ENCODE measurements around the gene BAMBI. TPM values are rescaled to one million over a fixed set of nuclear protein-coding genes. Genes with fewer than 3 reads are reported as not detected.
A peak's percentile ranks its signal among the peaks of the same experiment; 100 is the strongest.

BAMBI gene
- total and polyA plus RNA-seq, 2 of the 8 experiments (the other 6 are each of a cell fraction or from before 2014, with no cell fraction given), result 5.6 to 26.4 TPM

DNA sequence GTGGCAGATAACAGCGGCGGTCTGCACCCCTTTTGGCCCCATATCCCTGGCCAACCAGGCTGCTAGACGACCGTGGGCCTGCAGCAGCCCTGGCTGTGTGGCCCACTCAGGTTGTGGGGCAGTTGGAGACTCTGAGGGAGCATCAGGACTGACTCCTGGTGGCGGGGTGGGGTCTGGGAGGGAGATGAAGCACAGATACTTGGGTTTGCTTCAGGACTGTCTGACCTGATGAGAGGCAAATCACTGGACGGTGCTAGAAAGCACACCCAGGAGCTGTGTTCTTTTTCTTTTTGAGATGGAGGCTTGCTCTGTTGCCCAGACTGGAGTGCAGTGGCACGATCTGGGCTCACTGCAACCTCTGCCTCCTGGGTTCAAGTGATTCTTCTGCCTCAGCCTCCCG is 28.2 kb downstream of the BAMBI start:
- H3K36me3 ChIP-seq (ENCODE audit: control insufficient read depth in 2 of 4, insufficient read depth in 4 of 4, low read length in 3 of 4), result no peaks in the 10 kb centered on the region
- 84% methylated on average over 8 of the region's 8 CpGs; no CpG with 5 or more reads in 1 of the 2 experiments for WGBS, 2 experiments (ENCODE audit: extremely low coverage in 1 of 2, insufficient coverage in 1 of 2, insufficient read length in 1 of 2, insufficient replicate concordance in 2 of 2, low coverage in 1 of 2, low lambda C conversion rate in 2 of 2, missing lambda C conversion rate in 1 of 2)
- H2BK12ac ChIP-seq (ENCODE audit: low read depth, low read length), result no peak overlapping the region
- H3K4me3 ChIP-seq (ENCODE audit: extremely low read depth in 1 of 4, insufficient read depth in 2 of 4, low read depth in 3 of 4, low read length in 4 of 4), result no peak overlapping the region
- TF ChIP-seq KDM1A (IDR thresholded peaks at IDR 0.05; ENCODE audit: borderline replicate concordance, low read length) (no peak), ATF2 (IDR thresholded peaks at IDR 0.05; ENCODE audit: low read length) (no peak), NRF1 (IDR thresholded peaks at IDR 0.05; ENCODE audit: low read depth, low read length) (no peak), RBBP5 (IDR thresholded peaks at IDR 0.05; ENCODE audit: borderline replicate concordance, low read depth, low read length) (no peak)
- TF ChIP-seq, protein P1, sequence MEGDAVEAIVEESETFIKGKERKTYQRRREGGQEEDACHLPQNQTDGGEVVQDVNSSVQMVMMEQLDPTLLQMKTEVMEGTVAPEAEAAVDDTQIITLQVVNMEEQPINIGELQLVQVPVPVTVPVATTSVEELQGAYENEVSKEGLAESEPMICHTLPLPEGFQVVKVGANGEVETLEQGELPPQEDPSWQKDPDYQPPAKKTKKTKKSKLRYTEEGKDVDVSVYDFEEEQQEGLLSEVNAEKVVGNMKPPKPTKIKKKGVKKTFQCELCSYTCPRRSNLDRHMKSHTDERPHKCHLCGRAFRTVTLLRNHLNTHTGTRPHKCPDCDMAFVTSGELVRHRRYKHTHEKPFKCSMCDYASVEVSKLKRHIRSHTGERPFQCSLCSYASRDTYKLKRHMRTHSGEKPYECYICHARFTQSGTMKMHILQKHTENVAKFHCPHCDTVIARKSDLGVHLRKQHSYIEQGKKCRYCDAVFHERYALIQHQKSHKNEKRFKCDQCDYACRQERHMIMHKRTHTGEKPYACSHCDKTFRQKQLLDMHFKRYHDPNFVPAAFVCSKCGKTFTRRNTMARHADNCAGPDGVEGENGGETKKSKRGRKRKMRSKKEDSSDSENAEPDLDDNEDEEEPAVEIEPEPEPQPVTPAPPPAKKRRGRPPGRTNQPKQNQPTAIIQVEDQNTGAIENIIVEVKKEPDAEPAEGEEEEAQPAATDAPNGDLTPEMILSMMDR (IDR thresholded peaks at IDR 0.05; ENCODE audit: control extremely low read depth in 1 of 3, insufficient read depth in 1 of 3, low read depth in 1 of 3, low read length in 3 of 3), result peak in 1 of 3 experiments; percentile 8; a peak in 1 of 4 replicates
- DNase-seq (ENCODE audit: low read depth in 1 of 2, low spot score in 2 of 2), result no peak
- no peak overlapping the region for H3K23ac ChIP-seq (ENCODE audit: insufficient read length)
- no peak overlapping the region for H3K9ac ChIP-seq (replicated peaks in 1 of 4; ENCODE audit: extremely low read depth in 1 of 4, low read depth in 3 of 4, low read length in 3 of 4)
- no peaks in the 10 kb centered on the region for H3K9me3 ChIP-seq (ENCODE audit: insufficient read depth in 2 of 2, low read depth in 1 of 2, low read length in 1 of 2)
- no peak overlapping the region; the same call in 1 of the 2 replicates for H4K8ac ChIP-seq (ENCODE audit: extremely low read depth, insufficient read depth, low read length)
- H2BK20ac ChIP-seq (ENCODE audit: low read length), result no peak overlapping the region
- POLR2A ChIA-PET (ENCODE audit: partially characterized antibody), result no interaction called here
- H2BK120ac ChIP-seq (replicated peaks; ENCODE audit: low read depth, low read length), result no peak overlapping the region
- H3K18ac ChIP-seq (ENCODE audit: extremely low read depth, low read length), result no peak overlapping the region
- H4K5ac ChIP-seq (ENCODE audit: insufficient read length, low read depth, low read length), result no peak overlapping the region
- FAIRE-seq, result no peak
- H2AK5ac ChIP-seq (ENCODE audit: low read depth, low read length), result no peak overlapping the region
- no peak overlapping the region for H2BK5ac ChIP-seq (ENCODE audit: low read depth, low read length)
- H4K20me1 ChIP-seq (replicated peaks in 1 of 2; ENCODE audit: control insufficient read depth in 1 of 2, insufficient read depth in 2 of 2, low read length in 2 of 2), result no peaks in the 10 kb centered on the region
- no peak overlapping the region for H3K14ac ChIP-seq (ENCODE audit: insufficient read length)
- H2AFZ ChIP-seq (ENCODE audit: low read length), result no peak overlapping the region
- H3K23me2 ChIP-seq (ENCODE audit: low read depth, low read length), result no peaks in the 10 kb centered on the region
- CTCF ChIA-PET (ENCODE audit: partially characterized antibody), result interaction anchor here (0.8 to 1.5 kb wide), 4 partner anchors 9 to 18 kb away, joined by 3 to 4 read pairs (median 4); no protein-coding TSS in a partner anchor
- H3K27ac ChIP-seq (ENCODE audit: low read depth, low read length), result no peak overlapping the region
- H3K4me1 ChIP-seq (replicated peaks in 1 of 4; ENCODE audit: control insufficient read depth in 3 of 4, insufficient read depth in 4 of 4, low read length in 3 of 4), result no peaks in the 10 kb centered on the region
- H2BK15ac ChIP-seq (ENCODE audit: low read length), result no peak overlapping the region
- no peaks in the 10 kb centered on the region for H3K27me3 ChIP-seq (replicated peaks in 1 of 4; ENCODE audit: control insufficient read depth in 3 of 4, extremely low read depth in 1 of 4, insufficient read depth in 3 of 4, low read length in 3 of 4)
- no peak overlapping the region for H3K56ac ChIP-seq (replicated peaks; ENCODE audit: insufficient read length, low read depth, low read length)
- no peak overlapping the region for H3K4ac ChIP-seq (replicated peaks; ENCODE audit: insufficient read length, low read depth, low read length)
- H4K91ac ChIP-seq (replicated peaks; ENCODE audit: insufficient read length, low read length), result no peak overlapping the region
- no peak overlapping the region for H3K4me2 ChIP-seq (ENCODE audit: insufficient read depth in 1 of 2, low read depth in 2 of 2, low read length in 2 of 2)
- H3K79me2 ChIP-seq (ENCODE audit: control insufficient read depth in 1 of 2, insufficient read depth in 2 of 2, low read length in 2 of 2), result no peaks in the 10 kb centered on the region
- H3K79me1 ChIP-seq (ENCODE audit: low read depth, low read length), result no peaks in the 10 kb centered on the region

All from H1 (cell line).